Measurements from ENCODE around the gene AHSP.
A peak's percentile ranks its signal among the peaks of the same experiment; 100 is the strongest.

Gene AHSP

GRCh38 chr16:31504159-31504558, 23.5 kb upstream of the AHSP start:
- ChIA-PET CTCF (no interaction called here), POLR2A (interaction anchor here (2.0 kb wide), 1 partner anchor 16 kb away, joined by 6 read pairs; no protein-coding TSS in a partner anchor)
- no peak for TF ChIP-seq CTCF (IDR thresholded peaks at IDR 0.05; ENCODE audit: insufficient read depth, low read length, missing control alignments)
- DNase-seq (ENCODE audit: low read depth, low spot score), result no peak
- H3K4me3 ChIP-seq (ENCODE audit: low read depth, low read length), result no peak overlapping the region

- POLR2A ChIA-PET, result no interaction called here
- CTCF ChIA-PET, result no interaction called here
- DNase-seq (ENCODE audit: low read depth, low spot score), result no peak
- no peak for TF ChIP-seq CTCF (IDR thresholded peaks at IDR 0.05; ENCODE audit: insufficient read depth, low read length, missing control alignments)
- no peak overlapping the region for H3K4me3 ChIP-seq (ENCODE audit: low read depth, low read length)
Measured at GRCh38 chr16:31505483-31505882, 22.2 kb upstream of the AHSP start.

- no peak for TF ChIP-seq CTCF (IDR thresholded peaks at IDR 0.05; ENCODE audit: insufficient read depth, low read length, missing control alignments)
- DNase-seq (ENCODE audit: low read depth, low spot score), result no peak
- CTCF ChIA-PET, result interaction anchor here (1.3 to 1.9 kb wide), 5 partner anchors 17 to 189 kb away, joined by 3 to 7 read pairs (median 4); partner anchors contain the start of genes ARMC5 and ZNF843
- H3K4me3 ChIP-seq (ENCODE audit: low read depth, low read length), result peak overlapping the region; percentile 96
- POLR2A ChIA-PET, result interaction anchor here (1.0 to 2.0 kb wide), 7 partner anchors 9 to 65 kb away, joined by 3 to 8 read pairs (median 5); partner anchors contain the start of genes ARMC5 and ZNF843
Measured at GRCh38 chr16:31507617-31507928, 20.1 kb upstream of the AHSP start.

GRCh38 chr16:31507929-31508705, 19.6 kb upstream of the AHSP start, which contains the start of gene RUSF1:
RUSF1 (minus strand) TSS chr16:31508391; CDS start chr16:31508373, 18 bp downstream.
- H3K4me3 ChIP-seq (ENCODE audit: low read depth, low read length), result peak within 1 kb of the TSS; percentile 96
- no peak for TF ChIP-seq CTCF (IDR thresholded peaks at IDR 0.05; ENCODE audit: insufficient read depth, low read length, missing control alignments)
- ChIA-PET POLR2A (interaction anchor here (0.7 to 2.0 kb wide), 10 partner anchors 10 to 361 kb away, joined by 3 to 8 read pairs (median 4); partner anchors contain the start of genes ARMC5, TGFB1I1 and ZNF843), CTCF (interaction anchor here (1.3 to 1.7 kb wide), 2 partner anchors 17 to 57 kb away, joined by 3 to 4 read pairs; no protein-coding TSS in a partner anchor)
- peak; percentile 38 for DNase-seq (ENCODE audit: low read depth, low spot score)

- peak overlapping the region; percentile 96 for H3K4me3 ChIP-seq (ENCODE audit: low read depth, low read length)
- peak; percentile 23 for DNase-seq (ENCODE audit: low read depth, low spot score)
- TF ChIP-seq CTCF (IDR thresholded peaks at IDR 0.05; ENCODE audit: insufficient read depth, low read length, missing control alignments), result no peak
- ChIA-PET POLR2A (interaction anchor here (0.7 to 2.0 kb wide), 9 partner anchors 10 to 362 kb away, joined by 3 to 8 read pairs (median 5); partner anchors contain the start of genes ARMC5 and ZNF843), CTCF (interaction anchor here (1.3 kb wide), 1 partner anchor 18 kb away, joined by 3 read pairs; no protein-coding TSS in a partner anchor)
Measured at GRCh38 chr16:31508706-31509195, 18.9 kb upstream of the AHSP start.

GRCh38 chr16:31513126-31513525, 14.6 kb upstream of the AHSP start:
- ChIA-PET CTCF (no interaction called here), POLR2A (no interaction called here)
- no peak for TF ChIP-seq CTCF (IDR thresholded peaks at IDR 0.05; ENCODE audit: insufficient read depth, low read length, missing control alignments)
- peak; percentile 80 for DNase-seq (ENCODE audit: low read depth, low spot score)
- no peak overlapping the region for H3K4me3 ChIP-seq (ENCODE audit: low read depth, low read length)
